Activated CD4-positive, CD25-positive, alpha-beta regulatory T cell treated with anti-CD3 and anti-CD28 coated beads, Interleukin-2, amount 50 U/mL, for 16 hours (primary cell): Measurements from ENCODE around the gene ECM2.

Experiments used
- DNase-seq: peaks from one replicate; pipeline ENCODE4 v3.0.0-alpha.2; 2020; ENCODE audit warnings: low read depth, low spot score

ECM2 gene

DNA sequence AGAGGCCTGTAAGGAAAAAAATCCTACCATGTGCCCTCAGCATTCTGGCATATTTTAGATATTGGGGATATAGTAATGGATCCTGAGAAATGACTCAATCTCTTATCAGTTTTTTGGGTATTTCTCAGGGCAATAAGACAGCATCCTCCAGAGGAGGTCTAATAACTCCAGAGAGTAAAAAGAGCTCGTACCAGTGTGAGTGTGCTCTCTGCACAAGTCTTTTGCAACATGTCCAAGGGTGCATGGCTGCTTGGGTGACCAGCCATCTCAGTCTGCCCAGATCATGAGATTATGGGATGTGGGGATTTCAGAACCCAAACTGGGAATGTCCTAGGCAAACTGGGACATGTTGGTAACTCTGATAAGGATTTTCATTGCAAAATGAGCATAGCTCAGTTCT, 68.7 kb downstream of the ECM2 start:
- no peak for DNase-seq

DNA sequence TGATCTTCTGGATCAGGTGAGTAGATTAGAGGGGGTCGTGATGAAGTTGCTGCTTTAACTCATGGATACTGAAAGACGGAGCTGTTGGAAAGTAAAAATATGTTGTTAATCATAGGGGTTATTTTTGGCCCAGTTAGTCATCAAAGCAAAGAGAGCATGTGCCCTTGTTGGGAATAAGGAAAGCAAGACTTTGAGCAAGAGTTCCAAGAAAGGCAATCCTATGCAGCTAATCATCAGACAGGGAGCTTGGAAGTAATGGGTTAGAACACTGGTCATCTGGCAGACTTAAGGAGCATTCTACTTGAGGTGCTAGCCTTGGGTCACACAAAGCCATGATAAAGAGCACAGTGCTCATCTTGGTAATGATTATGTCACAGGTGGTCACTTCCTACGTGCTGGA, 71.8 kb downstream of the ECM2 start:
- no peak for DNase-seq

DNA sequence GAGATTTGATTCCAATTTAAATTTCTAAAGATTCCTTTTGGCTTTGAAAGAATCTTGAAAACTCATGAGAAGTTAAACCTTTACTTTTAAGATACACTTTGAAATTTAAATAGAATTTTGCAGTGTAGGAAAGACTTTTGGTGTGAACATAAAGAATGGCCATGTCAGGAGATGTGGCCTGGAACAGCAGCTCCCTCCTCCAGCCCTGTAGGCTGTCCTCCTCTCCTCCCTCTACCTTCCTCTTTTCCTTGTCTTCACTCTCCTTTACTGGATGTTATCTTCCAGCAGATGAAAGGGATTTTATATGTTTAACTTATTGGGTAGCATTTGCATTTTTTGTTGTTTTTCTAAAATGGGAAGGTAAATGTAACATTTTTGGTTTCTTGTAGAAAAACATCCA, 72.4 kb downstream of the ECM2 start:
- no peak for DNase-seq

DNA sequence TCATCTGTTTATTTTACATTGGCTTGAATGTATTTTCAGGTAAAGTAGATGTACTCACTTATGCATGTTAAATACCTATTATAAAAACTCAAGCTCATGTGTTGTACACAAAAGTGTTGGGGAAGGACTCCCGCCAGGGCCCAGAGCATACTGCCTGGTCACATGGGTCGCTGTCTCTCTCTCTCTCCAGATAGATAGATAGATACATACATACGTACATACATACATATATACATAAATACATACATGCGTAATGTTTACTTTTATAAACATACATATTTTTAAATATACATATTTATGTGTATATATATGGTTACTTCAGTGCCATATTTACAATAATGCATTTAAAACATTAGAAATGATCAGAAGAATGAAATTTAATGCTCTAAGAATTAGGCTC, 78.2 kb downstream of the ECM2 start:
- no peak for DNase-seq

DNA sequence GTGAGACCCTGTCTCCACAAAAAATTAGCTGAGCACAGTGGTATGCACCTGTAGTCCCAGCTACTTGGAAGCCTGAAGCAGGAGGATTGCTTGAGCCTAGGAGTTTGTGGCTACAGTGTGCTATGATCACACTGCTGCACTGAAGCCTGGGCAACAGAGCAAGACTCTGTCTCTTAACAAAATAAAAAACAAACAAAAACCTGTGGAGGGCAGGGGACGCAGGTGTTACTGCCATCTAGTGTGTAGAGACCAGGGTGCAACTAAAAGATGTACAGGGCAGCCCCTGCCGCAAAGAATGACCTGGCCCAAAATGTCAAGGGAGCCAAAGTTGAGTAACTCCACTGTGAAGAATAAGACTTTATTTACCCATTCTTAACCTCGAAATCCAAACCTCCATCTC, 80.6 kb downstream of the ECM2 start:
- no peak for DNase-seq

DNA sequence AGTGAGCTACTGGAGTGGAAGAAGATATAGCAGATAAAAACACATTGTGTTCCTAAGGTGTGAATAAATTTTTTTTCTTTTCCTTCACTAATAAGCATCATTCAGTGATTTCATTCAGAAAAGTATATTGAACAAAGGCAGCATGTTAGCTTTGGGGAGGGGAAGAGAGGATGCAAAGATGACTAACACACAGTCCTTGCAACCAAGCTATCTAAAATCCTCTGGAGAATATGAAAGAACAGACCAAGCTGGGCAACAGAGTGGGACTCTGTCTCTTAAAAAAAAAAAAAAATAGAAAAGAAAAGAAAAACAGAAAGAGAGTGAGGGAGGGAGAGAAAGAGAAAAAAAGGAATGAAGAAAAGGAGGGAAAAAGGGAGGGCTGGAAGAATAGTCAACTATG, 89.3 kb downstream of the ECM2 start:
- no peak for DNase-seq
